Measurements from ENCODE around the gene CHAF1A. TPM values are rescaled to one million over a fixed set of nuclear protein-coding genes. Genes with fewer than 3 reads are reported as not detected.

The CHAF1A gene
- total and polyA plus RNA-seq, 2 of the 8 experiments (the other 6 are each of a cell fraction or from before 2014, with no cell fraction given), result 122 to 147 TPM

DNA sequence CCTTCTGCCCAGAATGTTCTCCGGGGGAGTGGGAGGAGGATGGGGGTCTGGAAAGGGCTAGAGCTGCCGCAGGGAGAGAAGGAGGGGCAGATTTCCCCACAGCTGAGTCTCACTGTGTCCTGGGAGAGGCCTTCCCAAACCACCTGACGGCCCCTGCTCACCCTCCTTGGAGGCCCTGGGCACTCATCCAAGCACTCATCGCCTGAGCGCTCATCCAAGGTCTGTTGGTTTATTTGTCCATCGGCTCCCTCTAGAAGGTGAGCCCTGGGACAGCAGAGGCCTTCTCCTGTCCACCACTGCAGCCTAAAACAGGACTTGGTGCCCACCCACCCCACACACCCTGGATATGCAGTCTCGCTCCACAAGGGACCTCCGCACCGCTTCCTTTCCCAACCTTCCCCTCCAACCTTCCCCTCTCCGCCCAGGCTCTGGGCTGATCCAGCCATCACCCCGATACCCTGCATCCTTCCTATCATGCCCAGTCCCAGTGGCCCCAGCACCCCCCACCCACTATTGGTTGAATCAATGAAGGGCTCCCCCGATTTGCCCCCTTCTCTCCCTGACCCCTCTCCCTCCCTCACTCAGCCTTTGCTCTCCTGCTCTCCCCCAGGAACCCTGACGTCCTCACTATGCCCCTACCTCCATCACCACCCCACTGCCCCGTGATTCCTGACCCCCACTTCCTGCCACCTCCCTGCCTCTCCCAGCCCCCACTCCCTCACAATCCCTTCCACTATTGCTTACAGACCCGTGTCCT lies 53.5 kb downstream of the CHAF1A start:
- H3K18ac ChIP-seq (ENCODE audit: extremely low read depth, low read length), result no peak overlapping the region
- no peaks in the 10 kb centered on the region for H3K27me3 ChIP-seq (replicated peaks in 1 of 4; ENCODE audit: control insufficient read depth in 3 of 4, extremely low read depth in 1 of 4, insufficient read depth in 3 of 4, low read length in 3 of 4)
- ChIA-PET CTCF (ENCODE audit: partially characterized antibody) (interaction anchor here (0.7 to 1.6 kb wide), 5 partner anchors 25 to 177 kb away, joined by 3 to 4 read pairs (median 3); no protein-coding TSS in a partner anchor), POLR2A (ENCODE audit: partially characterized antibody) (interaction anchor here (0.6 to 58.1 kb wide), 7 partner anchors 9 to 199 kb away, joined by 3 to 1590 read pairs (median 4); partner anchors contain the start of genes CHAF1A and SH3GL1)
- no peak overlapping the region for H2BK15ac ChIP-seq (ENCODE audit: low read length)
- H4K5ac ChIP-seq (ENCODE audit: insufficient read length, low read depth, low read length), result no peak overlapping the region
- H2AK5ac ChIP-seq (ENCODE audit: low read depth, low read length), result no peak overlapping the region
- no peak overlapping the region for H4K8ac ChIP-seq (ENCODE audit: extremely low read depth, insufficient read depth, low read length)
- TF ChIP-seq SIN3A (conservative IDR thresholded peaks at IDR 0.05 in 1 of 2, IDR thresholded peaks at IDR 0.05 in 1 of 2; ENCODE audit: low read depth in 1 of 2, low read length in 2 of 2) (no peak), POU5F1 (IDR thresholded peaks at IDR 0.05; ENCODE audit: low read depth, low read length) (no peak), RXRA (IDR thresholded peaks at IDR 0.05; ENCODE audit: insufficient read depth, low read depth, low read length) (no peak), BCL11A (IDR thresholded peaks at IDR 0.05; ENCODE audit: low read depth in 2 of 2, low read length in 2 of 2) (no peak), BACH1 (IDR thresholded peaks at IDR 0.05; ENCODE audit: low read length) (no peak), CEBPB (IDR thresholded peaks at IDR 0.05; ENCODE audit: low read depth, low read length) (no peak), EZH2 (IDR thresholded peaks at IDR 0.05; ENCODE audit: low read depth, low read length, severe bottlenecking) (no peak), POLR2A (IDR thresholded peaks at IDR 0.05; ENCODE audit: control extremely low read depth in 1 of 2, low read depth in 2 of 2, low read length in 2 of 2) (no peak), ASH2L (IDR thresholded peaks at IDR 0.05; ENCODE audit: low read length) (no peak), CHD1 (IDR thresholded peaks at IDR 0.05; ENCODE audit: low read depth, low read length) (no peak), CHD2 (IDR thresholded peaks at IDR 0.05; ENCODE audit: low read length) (no peak), GTF2F1 (IDR thresholded peaks at IDR 0.05; ENCODE audit: borderline replicate concordance, low read depth, low read length) (no peak)
- no peak overlapping the region for H4K91ac ChIP-seq (replicated peaks; ENCODE audit: insufficient read length, low read length)
- no peak overlapping the region for H3K27ac ChIP-seq (ENCODE audit: low read depth, low read length)
- no peak overlapping the region for H2AFZ ChIP-seq (ENCODE audit: low read length)
- peak overlapping the region; percentile 80 to 86; a peak in 3 of 4 replicates for H3K4me2 ChIP-seq (ENCODE audit: insufficient read depth in 1 of 2, low read depth in 2 of 2, low read length in 2 of 2)
- no peak overlapping the region for H3K4ac ChIP-seq (replicated peaks; ENCODE audit: insufficient read length, low read depth, low read length)
- peaks cover 5% of the 10 kb centered on the region; the same call in 1 of the 2 replicates for H3K23me2 ChIP-seq (ENCODE audit: low read depth, low read length)
- no peak overlapping the region for H3K56ac ChIP-seq (replicated peaks; ENCODE audit: insufficient read length, low read depth, low read length)
- H3K23ac ChIP-seq (ENCODE audit: insufficient read length), result no peak overlapping the region
- H3K36me3 ChIP-seq (ENCODE audit: control insufficient read depth in 2 of 4, insufficient read depth in 4 of 4, low read length in 3 of 4), result no peaks in the 10 kb centered on the region; a peak in 1 of 8 replicates
- H2BK120ac ChIP-seq (replicated peaks; ENCODE audit: low read depth, low read length), result no peak overlapping the region
- no peak for DNase-seq (ENCODE audit: low read depth in 1 of 2, low spot score in 2 of 2)
- no peaks in the 10 kb centered on the region; the same call in 1 of the 2 replicates for H3K79me1 ChIP-seq (ENCODE audit: low read depth, low read length)
- H3K14ac ChIP-seq (ENCODE audit: insufficient read length), result no peak overlapping the region
- peaks cover 0 to 5% of the 10 kb centered on the region in 2 experiments; a peak in 1 of 4 replicates for H3K79me2 ChIP-seq (ENCODE audit: control insufficient read depth in 1 of 2, insufficient read depth in 2 of 2, low read length in 2 of 2)
- no peak overlapping the region for H2BK20ac ChIP-seq (ENCODE audit: low read length)
- no peak overlapping the region for H2BK5ac ChIP-seq (ENCODE audit: low read depth, low read length)
- no peak for FAIRE-seq
- peak overlapping the region in 2 of 4 experiments; percentile 69 to 75; a peak in 1 of 8 replicates for H3K4me3 ChIP-seq (ENCODE audit: extremely low read depth in 1 of 4, insufficient read depth in 2 of 4, low read depth in 3 of 4, low read length in 4 of 4)
- peaks cover 0 to 5% (median 2%) of the 10 kb centered on the region in 4 experiments; a peak in 4 of 7 replicates for H3K4me1 ChIP-seq (replicated peaks in 1 of 4; ENCODE audit: control insufficient read depth in 3 of 4, insufficient read depth in 4 of 4, low read length in 3 of 4)
- H2BK12ac ChIP-seq (ENCODE audit: low read depth, low read length), result no peak overlapping the region
- no peaks in the 10 kb centered on the region for H3K9me3 ChIP-seq (ENCODE audit: insufficient read depth in 2 of 2, low read depth in 1 of 2, low read length in 1 of 2)
- H4K20me1 ChIP-seq (replicated peaks in 1 of 2; ENCODE audit: control insufficient read depth in 1 of 2, insufficient read depth in 2 of 2, low read length in 2 of 2), result peaks cover 9 to 13% of the 10 kb centered on the region in 2 experiments
- 84% methylated on average over 12 of the region's 15 CpGs; no CpG with 5 or more reads in 1 of the 2 experiments for WGBS, 2 experiments (ENCODE audit: extremely low coverage in 1 of 2, insufficient coverage in 1 of 2, insufficient read length in 1 of 2, insufficient replicate concordance in 2 of 2, low coverage in 1 of 2, low lambda C conversion rate in 2 of 2, missing lambda C conversion rate in 1 of 2)
- no peak overlapping the region for H3K9ac ChIP-seq (replicated peaks in 1 of 4; ENCODE audit: extremely low read depth in 1 of 4, low read depth in 3 of 4, low read length in 3 of 4)
